AG04449 (cell line): Measurements from ENCODE around the gene AAGAB.

Source experiments
- CTCF ChIA-PET: fragments of 350-600 bp; formaldehyde crosslinking; extraction: SDS; loops from one replicate; lab custom pipeline; 2021; ENCODE audit warnings: antibody characterized with exemption; lab: Yijun Ruan, JAX
- POLR2A ChIA-PET: fragments of 400-600, 350-600 bp; formaldehyde crosslinking; extraction: SDS; loops from one replicate; lab custom pipeline; 2020; ENCODE audit warnings: antibody characterized with exemption, inconsistent platforms; lab: Yijun Ruan, JAX
- DNase-seq: peaks from one replicate; pipeline ENCODE4 v3.0.0-alpha.2; 2010; ENCODE audit warnings: low read depth, low spot score
- H3K4me3 ChIP-seq: 2 replicates; pipeline ENCODE4 v1.5.1; 2011; ENCODE audit warnings: low read depth, mild to moderate bottlenecking, control low read depth, low read length
- CTCF ChIP-seq: IDR thresholded peaks from one replicate; pipeline ENCODE4 v1.5.1; 2011; ENCODE audit warnings: mild to moderate bottlenecking, moderate library complexity, low read length, control low read depth, inconsistent platforms; ENCODE audit not compliant: insufficient read depth; ENCODE audit errors: missing control alignments

The AAGAB gene

GRCh38 chr15:67152429-67152828 is 102.0 kb downstream of the AAGAB start:
- no peak for DNase-seq
- POLR2A ChIA-PET, result no interaction called here
- no peak for TF ChIP-seq CTCF
- no peak overlapping the region for H3K4me3 ChIP-seq
- CTCF ChIA-PET, result interaction anchor here (0.9 to 1.4 kb wide), 2 partner anchors 152 to 206 kb away, joined by 3 to 4 read pairs; no protein-coding TSS in a partner anchor
